K562 (cell line): ENCODE data around the gene SLC7A6. TPM values are rescaled to one million over a fixed set of nuclear protein-coding genes. Genes with fewer than 3 reads are reported as not detected.

Experiments
- DACH1 ChIP-seq: fragments of 450-650 bp; IDR thresholded peaks from 2 replicates; pipeline ENCODE4 v1.6.1; 2018; ENCODE audit not compliant: partially characterized antibody
- DIDO1 ChIP-seq: fragments of 450-650 bp; IDR thresholded peaks from 2 replicates; pipeline ENCODE4 v1.6.1; 2016; ENCODE audit warnings: low read depth, missing biosample characterization, missing genetic modification characterization
- GTF2B ChIP-seq: IDR thresholded peaks from 2 replicates; pipeline ENCODE4 v1.6.1; 2011; ENCODE audit not compliant: insufficient read length; ENCODE audit errors: extremely low read depth
- HDAC6 ChIP-seq: IDR thresholded peaks from 2 replicates; pipeline ENCODE4 v1.6.1; 2012; ENCODE audit warnings: low read depth, mild to moderate bottlenecking, control low read depth, inconsistent platforms, low read length, moderate library complexity
- HNRNPH1 ChIP-seq: fragments of 200-400 bp; formaldehyde crosslinking; optimal IDR thresholded peaks from 2 replicates; pipeline ENCODE3; 2017; ENCODE audit warnings: low read depth, mild to moderate bottlenecking, low read length, moderate library complexity
- IRF1 ChIP-seq: sonication (generic); formaldehyde crosslinking; IDR thresholded peaks from 2 replicates; pipeline ENCODE4 v1.8.0; 2022; ENCODE audit warnings: missing genetic modification reagents, mild to moderate bottlenecking, borderline replicate concordance
- KLF16 ChIP-seq: IDR thresholded peaks from 2 replicates; pipeline ENCODE4 v1.6.1; 2016; ENCODE audit warnings: antibody characterized with exemption
- NRF1 ChIP-seq, 2 experiments: fragments of 450-650 bp; IDR thresholded peaks in 1 of 2; conservative IDR thresholded peaks in 1 of 2; 2 replicates each; pipeline ENCODE4 v1.6.1; 2014; ENCODE audit warnings: mild to moderate bottlenecking in 2 of 2
- POLR2AphosphoS5 ChIP-seq: IDR thresholded peaks from 2 replicates; pipeline ENCODE4 v1.6.1; 2011; ENCODE audit warnings: mild to moderate bottlenecking, low read depth, low read length, moderate library complexity; ENCODE audit not compliant: control insufficient read depth, insufficient read depth
- PRDM10 ChIP-seq: fragments of 450-650 bp; IDR thresholded peaks from 2 replicates; pipeline ENCODE4 v1.6.1; 2018; ENCODE audit not compliant: partially characterized antibody
- TCF3 ChIP-seq: sonication (generic); formaldehyde crosslinking; IDR thresholded peaks from 2 replicates; pipeline ENCODE4 v1.4.0; 2020; ENCODE audit warnings: mild to moderate bottlenecking, missing genetic modification reagents
- THAP7 ChIP-seq: fragments of 250-450 bp; sonication (Bioruptor Pico); IDR thresholded peaks from 2 replicates; pipeline ENCODE4 v1.5.0; 2021
- TRIM28 ChIP-seq: fragments of 450-650 bp; IDR thresholded peaks from 2 replicates; pipeline ENCODE4 v1.6.1; 2017
- ZKSCAN1 ChIP-seq: fragments of 150-350 bp; IDR thresholded peaks from 2 replicates; pipeline ENCODE4 v1.6.1; 2016; ENCODE audit warnings: low read depth, low read length
- ZNF121 ChIP-seq: sonication (generic); formaldehyde crosslinking; conservative IDR thresholded peaks from 2 replicates; pipeline ENCODE4 v1.8.0; 2022; ENCODE audit warnings: missing genetic modification reagents
- ZNF41 ChIP-seq: fragments of 250-450 bp; sonication (Bioruptor Pico); conservative IDR thresholded peaks from 2 replicates; pipeline ENCODE4 v1.4.0; 2020; ENCODE audit warnings: mild to moderate bottlenecking
- ZNF695 ChIP-seq: fragments of 450-650 bp; formaldehyde crosslinking; IDR thresholded peaks from 2 replicates; pipeline ENCODE4 v1.4.0; 2020; ENCODE audit warnings: mild to moderate bottlenecking, moderate library complexity
- ZNF780A ChIP-seq: fragments of 250-450 bp; sonication (Bioruptor Pico); IDR thresholded peaks from 2 replicates; pipeline ENCODE4 v1.5.0; 2021; ENCODE audit warnings: mild to moderate bottlenecking
- polyA plus RNA-seq, 8 experiments: library from polyadenylated mRNA; depleted of rRNA in 4 of 8; stranded (reverse) in 5 of 8; unstranded in 3 of 8; fragments of >200 nt; fragmentation: Nextera tagmentation in 2 of 8; fragmentation: Illumina TruSeq in 1 of 8; extraction: Ambion mirVana in 2 of 8; extraction: Trizol in 1 of 8; gene quantifications; 2 replicates each; pipeline versions ENCODE4 v1.2.1 to v1.2.3, GENCODE V29; 2011 to 2014; ENCODE audit warnings: inconsistent platforms in 1 of 8, missing spikeins in 1 of 8
- total RNA-seq, 7 experiments: library from RNA; depleted of rRNA in 6 of 7; stranded (reverse); fragments of >200 nt in 6 of 7; fragmentation: Illumina TruSeq in 2 of 7; extraction: Trizol in 2 of 7; gene quantifications; 2 replicates each; pipeline versions ENCODE4 v1.2.1 to v1.2.3, GENCODE V29; 2011 to 2021; ENCODE audit warnings: low replicate concordance in 1 of 7
- TF ChIP-seq, protein P1 (sequence below): sonication (generic); formaldehyde crosslinking; IDR thresholded peaks from 2 replicates; pipeline ENCODE4 v1.8.0; 2023; ENCODE audit warnings: mild to moderate bottlenecking, missing genetic modification reagents
- TF ChIP-seq, protein P2 (sequence below): conservative IDR thresholded peaks from 2 replicates; pipeline ENCODE4 v1.6.1; 2011; ENCODE audit warnings: low read depth, mild to moderate bottlenecking, low read length; ENCODE audit not compliant: control insufficient read depth

The SLC7A6 gene
- total and polyA plus RNA-seq, 9 of the 15 experiments (the other 6 are each of a cell fraction or from before 2014, with no cell fraction given) = 12.6 to 60.1 (median 29.8) TPM

DNA sequence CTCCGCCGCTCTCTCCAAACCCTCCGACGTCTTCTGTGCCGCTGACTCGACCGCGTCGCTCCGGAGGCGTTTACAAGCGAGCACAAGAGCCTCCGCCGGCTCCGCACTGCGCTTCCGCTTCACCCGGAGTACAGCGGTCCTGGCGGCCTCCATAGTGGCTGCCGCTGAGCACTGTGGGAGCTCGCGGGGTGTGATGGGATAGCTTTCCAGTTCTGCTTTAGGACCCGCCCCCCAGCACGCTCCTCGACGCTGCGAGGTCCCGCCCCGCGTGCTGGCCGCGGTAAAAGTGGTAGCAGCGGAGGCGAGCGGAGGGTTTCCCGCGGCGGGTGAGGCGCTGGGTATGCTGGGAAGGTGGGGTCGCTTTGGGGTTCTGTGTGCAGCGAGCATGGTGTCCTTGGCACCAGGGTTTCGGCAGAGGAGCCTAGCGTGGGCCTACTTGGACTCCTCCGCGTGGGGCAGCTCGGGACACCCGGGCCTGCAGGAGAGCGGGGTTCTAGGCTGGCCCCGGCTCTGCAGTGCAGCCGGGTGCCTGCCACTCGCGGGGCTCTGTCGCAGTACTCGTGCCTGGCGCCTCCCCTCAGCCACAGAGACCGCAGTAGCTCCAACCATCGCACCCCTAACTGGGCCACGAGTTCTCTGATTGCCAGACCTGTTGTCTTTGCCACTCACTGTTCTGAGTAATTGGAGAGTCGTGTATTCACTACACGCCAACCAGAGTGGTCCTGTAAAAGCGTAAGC lies 46.6 kb downstream of the SLC7A6 start, which contains the start of the genes PRMT7 and SLC7A6OS (continued):
- peak; percentile 93 for TF ChIP-seq POLR2AphosphoS5
- TF ChIP-seq, protein P1, sequence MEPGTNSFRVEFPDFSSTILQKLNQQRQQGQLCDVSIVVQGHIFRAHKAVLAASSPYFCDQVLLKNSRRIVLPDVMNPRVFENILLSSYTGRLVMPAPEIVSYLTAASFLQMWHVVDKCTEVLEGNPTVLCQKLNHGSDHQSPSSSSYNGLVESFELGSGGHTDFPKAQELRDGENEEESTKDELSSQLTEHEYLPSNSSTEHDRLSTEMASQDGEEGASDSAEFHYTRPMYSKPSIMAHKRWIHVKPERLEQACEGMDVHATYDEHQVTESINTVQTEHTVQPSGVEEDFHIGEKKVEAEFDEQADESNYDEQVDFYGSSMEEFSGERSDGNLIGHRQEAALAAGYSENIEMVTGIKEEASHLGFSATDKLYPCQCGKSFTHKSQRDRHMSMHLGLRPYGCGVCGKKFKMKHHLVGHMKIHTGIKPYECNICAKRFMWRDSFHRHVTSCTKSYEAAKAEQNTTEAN (CRISPR knock-in tag) = no peak; the same call in 1 of the 2 replicates
- TF ChIP-seq DACH1 = no peak
- TF ChIP-seq ZNF695 = no peak
- peak; percentile 49 for TF ChIP-seq PRDM10
- no peak for TF ChIP-seq ZNF41 (CRISPR knock-in tag)
- TF ChIP-seq DIDO1 (tag) = peak; percentile 81
- TF ChIP-seq ZNF121 (CRISPR knock-in tag) = no peak
- peak; percentile 23 for TF ChIP-seq TCF3 (CRISPR knock-in tag)
- no peak for TF ChIP-seq TRIM28
- no peak for TF ChIP-seq ZNF780A (CRISPR knock-in tag)
- no peak for TF ChIP-seq KLF16
- no peak for TF ChIP-seq HNRNPH1
- TF ChIP-seq GTF2B = no peak
- no peak for TF ChIP-seq HDAC6
- TF ChIP-seq NRF1 (conservative IDR thresholded peaks at IDR 0.05 in 1 of 2, IDR thresholded peaks at IDR 0.05 in 1 of 2) = peak; percentile 35 to 46; a peak in 3 of 4 replicates
- TF ChIP-seq, protein P2, sequence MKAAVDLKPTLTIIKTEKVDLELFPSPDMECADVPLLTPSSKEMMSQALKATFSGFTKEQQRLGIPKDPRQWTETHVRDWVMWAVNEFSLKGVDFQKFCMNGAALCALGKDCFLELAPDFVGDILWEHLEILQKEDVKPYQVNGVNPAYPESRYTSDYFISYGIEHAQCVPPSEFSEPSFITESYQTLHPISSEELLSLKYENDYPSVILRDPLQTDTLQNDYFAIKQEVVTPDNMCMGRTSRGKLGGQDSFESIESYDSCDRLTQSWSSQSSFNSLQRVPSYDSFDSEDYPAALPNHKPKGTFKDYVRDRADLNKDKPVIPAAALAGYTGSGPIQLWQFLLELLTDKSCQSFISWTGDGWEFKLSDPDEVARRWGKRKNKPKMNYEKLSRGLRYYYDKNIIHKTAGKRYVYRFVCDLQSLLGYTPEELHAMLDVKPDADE = peak; percentile 46; the same call in 1 of the 2 replicates
- no peak; the same call in 1 of the 2 replicates for TF ChIP-seq ZKSCAN1
- TF ChIP-seq THAP7 (CRISPR knock-in tag) = no peak
- TF ChIP-seq IRF1 = no peak; the same call in 1 of the 2 replicates
